ENCODE measurements around the gene SLC26A11. TPM values are rescaled to one million over a fixed set of nuclear protein-coding genes. Genes with fewer than 3 reads are reported as not detected.
"Not testable (repeated sequence)": the region's sequence is repeated elsewhere in the genome, so short reads cannot be mapped to it uniquely, and the experiment has no call there.

SLC26A11 gene
- total RNA-seq, 1 donor from 2014 or later: 8.3 TPM

- DNase-seq (ENCODE audit: low spot score): no peak
- intact Hi-C loops (cut with DNase I): no loop called here
These were observed 74.4 kb downstream of the SLC26A11 start for GRCh38 chr17:80294653-80295052.

GRCh38 chr17:80295146-80295545, 74.9 kb downstream of the SLC26A11 start:
- intact Hi-C loops (cut with DNase I): no loop called here
- no peak for DNase-seq (ENCODE audit: low spot score)

- no peak for DNase-seq (ENCODE audit: low spot score)
- intact Hi-C loops (cut with DNase I): no loop called here
These were observed 75.3 kb downstream of the SLC26A11 start for GRCh38 chr17:80295559-80295958.

GRCh38 chr17:80296221-80296620, 76.0 kb downstream of the SLC26A11 start:
- intact Hi-C loops (cut with DNase I): no loop called here
- no peak for DNase-seq (ENCODE audit: low spot score)

GRCh38 chr17:80297996-80298560, 77.9 kb downstream of the SLC26A11 start:
- DNase-seq (ENCODE audit: low spot score): no peak
- intact Hi-C loops (cut with DNase I): no loop called here

GRCh38 chr17:80299350-80300100, 79.3 kb downstream of the SLC26A11 start:
- DNase-seq (ENCODE audit: low spot score); intact Hi-C loops (cut with DNase I): not testable (repeated sequence)

GRCh38 chr17:80300756-80301155, 80.5 kb downstream of the SLC26A11 start:
- DNase-seq (ENCODE audit: low spot score): not testable (repeated sequence)

More at GRCh38 chr17:80300756-80301155, 80.5 kb downstream of the SLC26A11 start:
- intact Hi-C loops (cut with DNase I): not testable (repeated sequence)

Other genes starting within 250 kb of the SLC26A11 start
- gene TBC1D16, start 184.6 kb upstream of the SLC26A11 start, total RNA-seq: 17.1 TPM
- gene CCDC40, start 183.8 kb upstream of the SLC26A11 start, total RNA-seq: 9.0 TPM
- gene GAA, start 118.8 kb upstream of the SLC26A11 start, total RNA-seq: 47.0 TPM
- gene EIF4A3, start 73.3 kb upstream of the SLC26A11 start, total RNA-seq: 40.9 TPM
- gene CARD14, start 50.4 kb upstream of the SLC26A11 start, total RNA-seq: not detected
- gene SGSH, start 94 bp upstream of the SLC26A11 start, total RNA-seq: 21.4 TPM
- 46.4 TPM for gene RNF213, start 40.4 kb downstream of the SLC26A11 start, total RNA-seq
- gene ENDOV, start 194.7 kb downstream of the SLC26A11 start, total RNA-seq: 12.8 TPM